Measurements from ENCODE around the gene SLC7A14.
A peak's percentile ranks its signal among the peaks of the same experiment; 100 is the strongest.
"Not testable (repeated sequence)": the region's sequence is repeated elsewhere in the genome, so short reads cannot be mapped to it uniquely, and the experiment has no call there.

Gene SLC7A14

GRCh38 chr3:170589113-170589512 lies 3.2 kb upstream of the SLC7A14 start:
- DNase-seq, result no peak

DNA sequence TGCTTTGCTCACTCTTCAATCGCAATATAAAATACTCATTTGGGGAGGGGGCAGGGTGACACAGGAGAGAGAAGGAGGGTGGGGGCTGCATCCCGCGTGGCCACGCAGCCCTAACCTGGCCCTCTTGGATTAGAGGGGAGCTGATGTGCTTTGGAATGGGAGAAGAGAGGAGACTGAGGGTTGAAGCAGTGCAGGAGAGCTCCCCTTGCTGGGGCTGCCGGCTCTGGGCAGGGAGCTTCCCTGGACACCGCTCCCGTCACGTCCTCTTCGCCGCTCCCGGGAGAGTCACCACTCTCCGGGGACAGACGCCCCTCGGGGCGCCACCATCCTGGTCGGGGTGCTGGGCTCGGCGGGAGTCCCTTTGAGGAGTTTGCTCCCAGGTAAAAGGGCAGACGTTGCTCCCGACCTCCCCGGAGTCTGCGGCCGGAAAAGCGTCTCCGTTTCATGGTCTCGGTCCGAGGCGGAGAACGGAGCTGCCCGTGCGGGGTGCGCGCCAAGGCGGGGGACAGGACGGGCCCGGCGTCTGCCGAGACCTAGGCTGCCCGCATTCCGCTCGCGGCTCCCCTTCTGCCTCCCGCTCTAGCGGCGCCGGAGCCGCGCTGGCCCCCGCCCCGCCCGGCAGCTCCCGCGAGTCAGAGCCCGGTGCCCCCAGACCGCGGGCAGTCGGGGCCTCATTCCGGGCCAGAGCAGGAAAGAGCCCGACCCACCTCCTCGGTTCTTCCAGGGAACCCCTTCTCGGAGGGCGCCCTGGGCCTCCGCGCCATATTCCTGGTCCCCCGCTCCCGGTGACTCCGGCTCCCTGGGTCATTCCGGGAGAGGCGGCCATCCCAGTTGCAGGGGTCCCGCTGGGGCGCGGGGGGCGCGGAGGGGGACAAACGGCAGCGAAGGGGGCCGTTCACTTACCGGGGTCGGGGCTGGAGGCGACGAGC lies 603 bp downstream of the SLC7A14 start:
- DNase-seq, result no peak

- peak; percentile 68 for DNase-seq
Observed at GRCh38 chr3:170584585-170585007, 1.3 kb downstream of the SLC7A14 start.

GRCh38 chr3:170579646-170580045 lies 6.2 kb downstream of the SLC7A14 start:
- DNase-seq, result no peak

DNA sequence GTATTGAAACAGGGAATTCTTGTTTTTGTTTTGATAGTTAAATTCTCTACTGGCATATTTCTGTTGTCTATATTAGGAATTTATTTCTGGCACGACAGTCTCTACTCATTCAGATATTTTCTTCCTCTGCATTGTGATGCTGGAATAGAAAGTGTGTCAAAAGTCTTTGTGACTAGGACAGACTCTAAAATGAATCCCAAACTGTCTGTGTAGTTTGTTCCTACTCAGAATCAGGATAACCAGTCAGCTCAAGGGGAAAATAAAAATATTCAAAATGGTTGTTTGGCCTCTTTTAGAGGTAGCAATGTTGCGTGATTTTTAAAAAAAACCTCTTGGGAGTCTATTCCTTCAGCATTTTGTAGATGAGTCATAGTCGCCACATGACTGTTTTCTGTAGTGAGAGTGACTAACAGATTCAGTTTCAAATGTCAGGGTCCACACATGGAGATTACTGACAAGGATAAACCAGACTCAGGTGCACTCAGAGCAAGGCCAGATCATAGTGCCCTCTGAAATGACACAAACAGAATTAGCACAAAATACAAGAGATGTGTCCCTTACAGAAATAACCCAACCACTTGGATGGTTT lies 13.1 kb downstream of the SLC7A14 start:
- no peak for DNase-seq

DNA sequence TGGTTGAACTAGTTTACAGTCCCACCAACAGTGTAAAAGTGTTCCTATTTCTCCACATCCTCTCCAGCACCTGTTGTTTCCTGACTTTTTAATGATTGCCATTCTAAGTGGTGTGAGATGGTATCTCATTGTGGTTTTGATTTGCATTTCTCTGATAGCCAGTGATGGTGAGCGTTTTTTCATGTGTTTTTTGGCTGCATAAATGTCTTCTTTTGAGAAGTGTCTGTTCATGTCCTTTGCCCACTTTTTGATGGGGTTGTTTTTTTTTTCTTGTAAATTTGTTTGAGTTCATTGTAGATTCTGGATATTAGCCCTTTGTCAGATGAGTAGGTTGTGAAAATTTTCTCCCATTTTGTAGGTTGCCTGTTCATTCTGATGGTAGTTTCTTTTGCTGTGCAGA lies 18.3 kb downstream of the SLC7A14 start:
- DNase-seq, result not testable (repeated sequence)

DNA sequence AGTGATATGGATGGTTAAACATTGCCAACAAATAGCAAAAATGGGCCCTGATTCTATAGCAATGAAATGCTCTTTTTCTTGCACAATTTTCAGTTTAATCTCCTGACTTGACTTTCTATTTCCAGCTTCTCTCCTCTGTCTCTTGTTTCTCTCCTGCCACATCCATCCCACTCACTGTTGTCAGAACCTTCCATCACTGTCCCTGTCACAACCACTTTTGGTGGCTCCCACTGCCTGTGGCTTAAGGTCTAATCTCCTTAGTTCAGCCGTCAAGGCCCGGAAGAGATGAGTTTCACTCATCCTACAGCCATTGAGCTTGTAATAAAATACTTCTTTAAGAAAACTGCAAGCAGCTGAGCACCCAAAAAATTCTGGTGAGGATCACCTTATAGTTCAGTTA lies 19.5 kb downstream of the SLC7A14 start:
- DNase-seq, result no peak

DNA sequence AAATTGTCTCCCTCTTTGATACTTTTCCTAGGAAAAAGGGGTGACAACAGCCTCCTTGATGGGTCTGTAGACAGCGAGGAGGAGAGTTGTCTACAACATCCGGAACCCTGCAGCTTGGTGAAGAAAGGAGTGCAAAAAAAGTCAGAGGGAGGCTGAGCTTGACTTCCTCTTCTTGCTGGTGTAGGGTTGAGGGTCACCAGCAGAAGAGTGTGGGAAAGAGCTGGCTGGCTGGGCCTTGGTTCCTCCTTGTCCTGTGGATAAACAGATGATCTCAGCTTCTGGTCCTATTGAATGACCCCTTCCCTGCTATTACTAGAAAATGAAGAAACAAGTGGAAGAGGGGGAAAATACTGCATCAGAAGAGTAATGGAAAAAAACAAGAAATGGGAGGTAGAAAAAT lies 20.4 kb downstream of the SLC7A14 start:
- no peak for DNase-seq

- no peak for DNase-seq
Observed at GRCh38 chr3:170564664-170565063, 21.2 kb downstream of the SLC7A14 start.

- DNase-seq, result no peak
Observed at GRCh38 chr3:170563712-170564423, 22.0 kb downstream of the SLC7A14 start.

DNA sequence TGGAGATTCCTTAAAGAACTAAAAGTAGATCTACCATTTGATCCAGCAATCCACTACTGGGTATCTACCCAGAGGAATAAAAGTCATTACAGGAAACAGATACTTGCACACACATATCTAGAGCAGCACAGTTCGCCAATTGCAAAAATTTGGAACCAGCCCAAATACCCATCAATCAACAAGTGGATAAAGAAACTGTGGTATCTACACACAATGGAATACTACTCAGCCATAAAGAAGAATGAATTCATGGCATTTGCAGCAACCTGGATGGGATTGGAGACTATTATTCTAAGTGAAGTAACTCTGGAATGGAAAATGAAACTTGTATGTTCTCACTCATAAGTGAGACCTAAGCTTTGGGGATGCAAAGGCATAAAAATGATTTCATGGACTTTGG lies 23.8 kb downstream of the SLC7A14 start:
- no peak for DNase-seq

- no peak for DNase-seq
Observed at GRCh38 chr3:170560717-170561382, 25.0 kb downstream of the SLC7A14 start.

DNA sequence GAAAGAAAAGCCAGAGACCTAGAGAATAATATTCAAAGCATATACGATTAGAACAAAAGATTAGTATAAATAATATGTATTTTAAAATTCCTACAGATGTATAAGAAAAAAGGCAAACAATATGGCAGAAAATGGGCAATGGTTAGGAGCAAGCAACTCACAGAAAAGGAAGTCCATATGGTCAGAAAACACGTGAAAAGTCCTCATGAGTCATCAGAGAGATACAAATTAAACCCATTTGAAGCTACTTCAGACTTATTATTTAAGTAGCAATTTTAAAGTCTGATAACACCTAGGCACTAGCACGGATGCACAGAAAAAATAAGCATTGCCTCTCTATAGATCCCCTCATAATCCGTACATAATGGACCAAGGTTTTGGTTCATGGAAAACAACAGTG lies 25.6 kb downstream of the SLC7A14 start:
- no peak for DNase-seq

- DNase-seq, result no peak
Observed at GRCh38 chr3:170558427-170558826, 27.4 kb downstream of the SLC7A14 start.

- no peak for DNase-seq
Observed at GRCh38 chr3:170555329-170555728, 30.5 kb downstream of the SLC7A14 start.

- no peak for DNase-seq
Observed at GRCh38 chr3:170553788-170554757, 31.8 kb downstream of the SLC7A14 start.

GRCh38 chr3:170551252-170551651 lies 34.6 kb downstream of the SLC7A14 start:
- no peak for DNase-seq

DNA sequence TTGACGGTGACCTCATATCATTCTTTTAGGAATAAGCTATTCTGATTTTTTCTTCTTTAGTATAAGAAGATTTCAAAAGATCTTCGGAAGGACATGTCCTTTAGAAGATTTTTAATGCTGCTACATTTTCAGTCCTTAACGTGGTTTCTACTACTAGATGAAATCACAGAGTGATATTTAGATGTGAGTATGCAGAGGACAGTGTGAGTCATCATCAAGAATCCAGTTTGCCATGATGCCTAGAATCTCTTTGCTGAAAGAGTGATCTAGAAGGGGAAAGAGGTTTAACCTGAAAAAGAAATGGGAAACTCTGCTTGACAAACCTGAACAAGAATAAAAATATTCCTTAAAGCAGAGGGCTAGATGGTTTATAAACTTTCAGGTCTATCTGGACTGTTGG lies 43.2 kb downstream of the SLC7A14 start:
- DNase-seq, result no peak

DNA sequence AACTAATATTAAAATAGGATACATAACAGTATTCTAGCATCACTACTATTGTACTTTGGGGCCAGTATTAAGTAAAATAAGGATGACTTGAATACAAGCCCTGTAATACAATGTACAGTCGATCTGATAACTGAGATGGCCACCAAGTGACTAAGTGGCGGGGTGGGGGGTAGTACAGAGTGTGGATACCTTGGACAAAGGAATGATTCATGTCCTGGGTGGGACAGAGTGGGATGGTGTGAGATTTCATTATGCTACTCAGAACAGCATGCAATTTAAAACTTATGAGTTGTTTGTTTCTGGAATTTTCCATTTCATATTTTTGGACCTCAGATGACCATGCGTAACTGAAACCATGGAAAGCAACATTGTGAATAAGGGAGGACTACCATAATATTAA lies 46.0 kb downstream of the SLC7A14 start:
- no peak for DNase-seq

DNA sequence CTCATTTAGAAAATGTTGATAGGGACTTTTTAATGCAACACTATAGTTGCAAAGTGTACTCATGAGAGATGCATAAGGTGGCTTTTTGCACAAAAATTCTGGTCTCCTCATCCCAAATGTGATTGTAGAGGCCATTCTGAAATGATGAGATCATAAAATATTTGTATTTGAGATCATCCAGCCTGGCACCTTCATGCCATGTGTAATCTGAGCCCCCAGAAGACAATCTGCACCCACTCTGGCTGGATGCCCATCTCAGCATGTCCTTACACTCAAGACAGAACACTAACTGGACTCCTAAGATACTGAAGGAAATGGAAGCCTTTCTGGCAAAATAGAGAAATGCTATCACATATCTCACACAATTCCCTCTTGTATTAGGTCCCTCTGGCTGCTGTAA lies 49.2 kb downstream of the SLC7A14 start:
- no peak for DNase-seq

DNA sequence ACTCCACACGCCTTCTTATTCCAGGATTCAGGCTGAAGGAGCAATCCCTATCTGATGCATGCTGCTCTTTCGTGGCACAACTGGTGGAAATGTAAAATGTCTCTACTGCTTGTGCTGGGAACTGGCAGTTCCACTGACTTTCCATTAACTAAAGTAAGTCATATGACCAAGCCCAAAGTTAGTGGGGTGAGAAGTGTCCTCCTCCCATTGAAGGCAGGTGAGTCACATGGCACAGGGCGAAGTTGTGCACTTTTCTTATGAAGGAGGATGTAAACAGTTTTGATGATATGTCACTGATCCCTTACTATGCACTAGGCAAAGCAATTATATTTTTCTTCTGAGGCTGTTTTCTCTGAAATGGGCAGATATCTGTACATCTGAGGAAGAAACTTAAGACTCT lies 51.6 kb downstream of the SLC7A14 start:
- DNase-seq, result no peak

GRCh38 chr3:170532573-170532972 lies 53.3 kb downstream of the SLC7A14 start:
- DNase-seq, result no peak
